Endometrium (tissue), 2 donors: ENCODE results near the gene TNXB.

Source experiments
- FAIRE-seq: peaks from 2 replicates; lab custom pipeline; 2012; peaks lifted over from hg19 to GRCh38; lab: Jason Lieb, UNC
- donor health status: control.
- donor health status: control.

TNXB gene, protein sequence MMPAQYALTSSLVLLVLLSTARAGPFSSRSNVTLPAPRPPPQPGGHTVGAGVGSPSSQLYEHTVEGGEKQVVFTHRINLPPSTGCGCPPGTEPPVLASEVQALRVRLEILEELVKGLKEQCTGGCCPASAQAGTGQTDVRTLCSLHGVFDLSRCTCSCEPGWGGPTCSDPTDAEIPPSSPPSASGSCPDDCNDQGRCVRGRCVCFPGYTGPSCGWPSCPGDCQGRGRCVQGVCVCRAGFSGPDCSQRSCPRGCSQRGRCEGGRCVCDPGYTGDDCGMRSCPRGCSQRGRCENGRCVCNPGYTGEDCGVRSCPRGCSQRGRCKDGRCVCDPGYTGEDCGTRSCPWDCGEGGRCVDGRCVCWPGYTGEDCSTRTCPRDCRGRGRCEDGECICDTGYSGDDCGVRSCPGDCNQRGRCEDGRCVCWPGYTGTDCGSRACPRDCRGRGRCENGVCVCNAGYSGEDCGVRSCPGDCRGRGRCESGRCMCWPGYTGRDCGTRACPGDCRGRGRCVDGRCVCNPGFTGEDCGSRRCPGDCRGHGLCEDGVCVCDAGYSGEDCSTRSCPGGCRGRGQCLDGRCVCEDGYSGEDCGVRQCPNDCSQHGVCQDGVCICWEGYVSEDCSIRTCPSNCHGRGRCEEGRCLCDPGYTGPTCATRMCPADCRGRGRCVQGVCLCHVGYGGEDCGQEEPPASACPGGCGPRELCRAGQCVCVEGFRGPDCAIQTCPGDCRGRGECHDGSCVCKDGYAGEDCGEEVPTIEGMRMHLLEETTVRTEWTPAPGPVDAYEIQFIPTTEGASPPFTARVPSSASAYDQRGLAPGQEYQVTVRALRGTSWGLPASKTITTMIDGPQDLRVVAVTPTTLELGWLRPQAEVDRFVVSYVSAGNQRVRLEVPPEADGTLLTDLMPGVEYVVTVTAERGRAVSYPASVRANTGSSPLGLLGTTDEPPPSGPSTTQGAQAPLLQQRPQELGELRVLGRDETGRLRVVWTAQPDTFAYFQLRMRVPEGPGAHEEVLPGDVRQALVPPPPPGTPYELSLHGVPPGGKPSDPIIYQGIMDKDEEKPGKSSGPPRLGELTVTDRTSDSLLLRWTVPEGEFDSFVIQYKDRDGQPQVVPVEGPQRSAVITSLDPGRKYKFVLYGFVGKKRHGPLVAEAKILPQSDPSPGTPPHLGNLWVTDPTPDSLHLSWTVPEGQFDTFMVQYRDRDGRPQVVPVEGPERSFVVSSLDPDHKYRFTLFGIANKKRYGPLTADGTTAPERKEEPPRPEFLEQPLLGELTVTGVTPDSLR (N-terminal part only)

GRCh38 chr6:32109114-32109764, at the start of gene TNXB:
Gene TNXB (minus strand): TSS chr6:32109338. CDS start chr6:32098198, 11,140 bp downstream.
- FAIRE-seq: no peak

- no peak for FAIRE-seq
Observed at GRCh38 chr6:32158052-32158451, 48.9 kb upstream of the TNXB start.

GRCh38 chr6:32156891-32157290, 47.8 kb upstream of the TNXB start:
- no peak for FAIRE-seq

GRCh38 chr6:32154514-32155161, 45.5 kb upstream of the TNXB start:
- FAIRE-seq: no peak

DNA sequence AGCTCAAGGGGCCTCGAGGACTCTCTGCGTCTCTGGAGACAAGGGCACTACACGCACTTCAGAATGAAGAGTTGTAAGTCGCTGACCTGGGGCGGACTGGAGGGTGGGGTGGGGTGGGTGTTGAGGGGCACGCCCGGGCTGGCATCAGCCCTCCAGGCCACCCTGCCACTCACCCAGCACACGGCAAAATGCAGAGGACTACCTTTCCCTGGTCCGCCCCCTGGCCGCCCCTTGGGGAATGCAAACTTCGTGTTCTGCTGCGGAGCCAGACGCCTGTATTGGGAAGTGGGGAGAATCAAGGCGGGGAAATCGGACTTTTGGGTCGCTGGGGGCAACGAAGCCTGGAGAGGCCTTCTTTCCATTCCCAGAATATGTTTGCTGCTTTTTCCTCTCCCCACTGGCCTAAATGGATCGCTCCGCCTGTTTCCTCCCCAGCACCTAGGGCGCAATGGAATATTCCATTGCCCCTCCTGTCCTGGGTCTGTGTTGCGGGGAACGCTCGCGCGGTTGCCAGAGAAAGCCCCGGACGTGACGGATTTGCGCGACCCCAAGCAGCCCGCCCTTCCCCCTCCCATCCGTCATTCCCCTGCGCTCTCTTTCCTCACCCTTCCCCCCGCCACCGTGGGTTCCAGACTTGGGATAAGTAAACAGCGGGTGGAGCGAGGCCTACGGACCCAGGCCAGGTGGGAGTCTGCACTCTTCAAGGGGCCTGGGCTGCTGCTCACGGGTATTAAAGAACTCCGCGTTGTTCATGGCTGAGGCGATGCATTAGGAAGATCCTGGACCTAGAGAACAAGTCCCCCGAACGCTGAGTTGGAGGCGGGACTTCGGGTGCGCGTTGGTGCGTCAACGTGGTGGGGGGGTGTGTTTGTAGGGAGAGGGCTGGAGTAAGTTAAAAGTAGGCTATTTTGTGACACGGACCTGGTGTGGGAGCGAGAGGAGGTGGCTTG, 44.7 kb upstream of the TNXB start, which contains the start of gene PPT2:
Gene PPT2 (plus strand): TSS at position 578 of the 950 bp plus-strand sequence. CDS start 454 bp downstream, outside the sequence.
- no peak for FAIRE-seq

DNA sequence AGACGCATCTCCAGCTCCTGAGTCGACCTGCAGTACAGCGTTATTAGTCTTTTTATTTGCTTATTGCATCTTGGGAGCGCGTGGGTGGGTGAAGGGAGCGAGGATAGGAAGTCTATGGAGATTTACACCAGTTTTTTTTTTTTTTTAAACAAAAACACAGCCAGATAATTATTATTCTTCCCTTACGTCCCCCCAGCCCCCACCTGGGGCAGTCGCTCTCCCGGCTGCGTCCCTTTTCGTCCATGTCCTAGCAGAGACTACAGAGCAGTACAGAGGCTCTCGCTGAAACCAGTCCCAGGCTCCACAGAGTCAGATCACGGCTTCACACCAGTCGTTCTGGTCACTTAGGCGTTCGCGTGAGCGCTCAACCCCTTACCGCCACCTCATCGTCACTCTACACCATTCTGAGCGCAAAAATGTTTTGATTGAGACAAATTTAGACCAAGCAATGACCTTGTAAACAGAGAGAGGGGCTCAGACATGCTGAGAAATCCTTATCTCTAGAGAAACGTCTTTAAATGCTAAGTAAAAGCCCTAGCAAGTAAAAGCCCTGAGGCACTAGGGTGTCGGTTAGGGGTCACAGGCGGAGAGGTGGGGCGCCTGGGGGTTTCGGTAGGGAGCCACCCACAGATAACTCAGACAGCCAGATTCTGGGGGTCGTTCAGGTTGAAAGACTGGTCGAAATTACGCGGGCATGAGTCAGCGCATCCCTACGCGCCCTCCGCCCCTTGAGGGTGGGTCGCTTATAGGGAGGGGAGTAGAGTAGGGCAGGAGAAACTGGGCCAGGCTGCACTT, 43.8 kb upstream of the TNXB start:
- FAIRE-seq: no peak

GRCh38 chr6:32151863-32152768, 43.0 kb upstream of the TNXB start, which contains the start of gene PRRT1:
Gene PRRT1 (minus strand): TSS chr6:32151939. CDS start chr6:32151827, 112 bp downstream.
- no peak for FAIRE-seq

DNA sequence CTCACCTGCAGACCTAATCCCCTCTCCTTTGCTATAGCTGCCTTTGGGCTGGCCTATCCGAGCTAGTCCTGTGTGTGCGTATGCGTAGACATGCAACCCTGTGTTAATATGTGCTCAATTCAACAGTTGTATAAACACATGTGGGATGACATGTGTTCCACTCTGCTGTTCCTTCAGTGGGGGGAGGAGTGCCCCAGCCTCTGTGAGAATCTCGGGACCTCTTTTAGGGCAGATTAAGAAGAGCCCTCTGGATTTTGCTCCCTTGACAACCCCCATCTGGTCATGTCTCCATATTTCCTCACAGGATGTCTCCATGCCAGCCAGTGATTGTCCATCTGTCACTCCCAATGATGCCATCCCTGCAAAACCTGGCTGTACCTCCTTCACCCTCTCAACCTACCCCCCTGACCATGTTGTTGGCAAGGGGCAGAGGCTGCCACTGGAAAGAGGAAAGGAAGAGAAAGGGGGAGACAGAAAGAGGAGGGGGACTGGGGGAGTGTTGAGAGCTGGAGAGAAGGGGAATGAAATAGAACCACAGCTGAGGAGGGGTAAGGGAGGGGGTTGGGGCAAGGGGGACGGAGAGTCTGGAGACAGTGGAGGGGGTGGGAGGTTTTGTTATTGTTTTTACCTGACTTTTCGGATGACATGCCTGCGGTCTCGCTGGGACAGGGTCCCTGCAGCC, 42.2 kb upstream of the TNXB start:
- no peak for FAIRE-seq

- no peak for FAIRE-seq
Observed at GRCh38 chr6:32149932-32150870, 41.1 kb upstream of the TNXB start.

DNA sequence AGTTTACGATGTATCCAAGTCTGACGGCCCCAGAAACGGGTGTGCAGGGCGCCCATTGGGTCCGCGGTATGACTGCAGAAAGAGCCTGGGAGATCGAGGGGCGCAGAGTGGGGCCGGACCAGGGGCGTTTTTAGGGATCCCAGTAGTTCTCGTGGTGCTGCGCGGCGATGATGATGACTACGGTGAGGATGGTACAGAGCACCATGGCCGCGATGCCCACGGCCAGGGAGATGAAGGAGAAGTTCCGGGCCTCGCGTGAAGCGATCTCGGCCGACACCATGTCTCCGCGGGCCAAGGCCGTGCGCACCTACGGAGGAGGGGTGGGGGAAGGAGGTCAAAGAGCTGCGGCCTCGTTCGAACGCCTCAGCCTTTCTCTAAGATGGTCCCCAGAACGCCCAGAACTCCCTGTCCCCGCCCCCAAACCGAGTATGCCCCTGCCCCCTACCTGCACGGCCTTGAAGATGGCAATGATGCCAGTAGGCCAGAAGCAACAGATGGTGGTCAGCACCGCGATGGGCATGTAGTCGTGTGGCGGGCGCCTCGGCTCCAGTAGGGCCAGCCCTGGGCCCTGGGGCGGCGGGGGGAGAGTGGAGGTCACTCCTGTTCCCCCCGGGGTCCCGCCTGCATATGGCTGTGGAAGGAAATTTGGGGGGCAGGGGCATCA, 40.1 kb upstream of the TNXB start:
- FAIRE-seq: no peak

DNA sequence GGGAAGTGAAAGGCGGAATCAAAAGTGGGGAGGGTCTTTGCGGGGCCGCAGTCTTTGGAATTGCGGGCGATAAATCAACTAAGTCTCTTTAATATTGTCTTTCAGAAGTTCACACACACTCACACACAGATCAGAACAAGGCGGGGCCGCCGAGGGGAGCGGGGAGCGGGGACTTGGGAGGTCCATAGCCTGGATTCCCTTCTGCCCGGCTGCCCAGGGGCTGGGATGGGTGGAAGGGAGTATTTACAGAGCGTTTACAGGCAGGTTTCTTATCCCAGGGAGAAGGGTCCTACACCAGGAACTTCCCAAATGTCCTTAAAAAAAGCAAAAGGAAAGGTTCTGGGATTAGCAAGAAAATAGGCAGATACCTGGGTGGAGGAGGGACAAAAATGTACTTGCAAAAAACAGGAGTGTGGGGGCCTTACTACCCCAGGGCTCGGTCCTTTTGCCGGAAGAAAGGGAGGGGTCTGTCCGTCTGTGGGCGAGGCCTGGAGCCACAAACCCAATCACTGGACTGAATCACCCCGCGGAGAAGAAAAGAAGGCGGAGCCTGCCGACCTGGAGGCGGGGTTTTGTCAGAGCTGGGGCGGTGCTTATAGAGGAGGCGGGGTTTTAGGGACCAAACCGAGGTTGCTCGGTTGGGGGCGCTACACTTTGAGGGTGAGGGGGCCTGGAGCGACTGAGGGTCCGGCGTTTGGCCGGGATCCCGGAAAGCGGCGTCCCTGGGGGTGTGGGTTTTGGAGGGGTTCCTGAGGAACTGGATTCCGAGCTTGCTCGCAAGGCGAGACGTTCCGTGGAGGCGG, 39.4 kb upstream of the TNXB start:
- no peak for FAIRE-seq

GRCh38 chr6:32147401-32148132, 38.4 kb upstream of the TNXB start:
- FAIRE-seq: no peak

DNA sequence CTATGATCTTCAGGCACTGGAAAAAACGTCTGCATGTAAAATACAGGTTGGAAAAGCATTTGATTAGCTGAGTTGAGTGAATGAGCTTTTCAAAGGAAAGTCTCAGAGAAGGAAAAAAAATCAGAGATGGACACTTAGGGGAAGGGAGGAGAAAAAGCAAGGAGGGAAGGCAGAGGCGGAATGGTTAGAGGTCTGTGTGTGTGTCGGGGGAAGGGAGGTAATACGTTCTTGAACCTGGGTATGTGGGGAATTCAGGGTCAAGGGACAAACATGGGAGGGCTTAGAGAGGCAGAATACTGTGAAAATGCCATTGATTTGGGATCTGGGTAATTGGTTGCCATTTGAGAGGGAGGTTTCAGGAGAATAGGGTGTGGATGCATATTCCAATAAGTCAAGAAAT, 37.5 kb upstream of the TNXB start:
- FAIRE-seq: no peak

GRCh38 chr6:32146287-32146686, 37.1 kb upstream of the TNXB start:
- no peak for FAIRE-seq
